ENCODE data around the gene KSR1.

DNA sequence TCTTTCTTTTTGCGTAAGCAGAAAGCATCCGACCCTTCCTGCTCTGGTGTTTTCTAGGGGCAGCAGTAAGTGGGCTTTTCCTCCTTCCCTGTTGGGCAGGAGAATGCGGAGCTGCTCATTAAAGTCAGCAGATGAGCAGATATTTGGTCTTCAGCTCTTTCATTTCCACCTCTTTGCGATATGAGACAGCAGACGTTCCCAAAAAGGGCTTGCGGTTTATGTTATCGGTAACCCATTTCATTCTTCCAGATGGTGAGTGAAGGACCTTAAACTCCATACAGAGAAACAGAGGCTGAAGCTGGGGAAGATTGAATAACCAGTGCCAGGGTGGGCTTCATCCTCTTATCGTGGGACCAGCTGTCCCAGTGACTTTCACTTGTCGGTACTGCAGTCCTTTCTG, 40.7 kb downstream of the KSR1 start:
- TF ChIP-seq POLR2A (IDR thresholded peaks at IDR 0.05; ENCODE audit: low read depth, low read length), result no peak
- no peak for TF ChIP-seq TAF1 (IDR thresholded peaks at IDR 0.05; ENCODE audit: borderline replicate concordance, low read depth, low read length)
- no peak; the same call in 1 of the 2 replicates for TF ChIP-seq POLR2AphosphoS5 (IDR thresholded peaks at IDR 0.05; ENCODE audit: low read depth, low read length)
